Upper lobe of left lung (tissue), 4 donors: ENCODE data around the gene CARM1.

ENCODE experiments used
- POLR2A ChIP-seq, 4 donors: fragments of 450-650 bp; IDR thresholded peaks; one replicate each; pipeline ENCODE4 v1.5.1; 2016 to 2017; ENCODE audit warnings: antibody characterized with exemption in 4 of 4, mild to moderate bottlenecking in 2 of 4
- TF ChIP-seq, protein P1 (sequence below), 6 experiments: fragments of 450-650 bp in 4 of 6; fragments of 200-600 bp in 2 of 6; sonication (generic) in 2 of 6; IDR thresholded peaks; one replicate each; pipeline ENCODE4 v1.5.1; 2016 to 2019; ENCODE audit warnings: antibody characterized with exemption in 6 of 6

DNA sequence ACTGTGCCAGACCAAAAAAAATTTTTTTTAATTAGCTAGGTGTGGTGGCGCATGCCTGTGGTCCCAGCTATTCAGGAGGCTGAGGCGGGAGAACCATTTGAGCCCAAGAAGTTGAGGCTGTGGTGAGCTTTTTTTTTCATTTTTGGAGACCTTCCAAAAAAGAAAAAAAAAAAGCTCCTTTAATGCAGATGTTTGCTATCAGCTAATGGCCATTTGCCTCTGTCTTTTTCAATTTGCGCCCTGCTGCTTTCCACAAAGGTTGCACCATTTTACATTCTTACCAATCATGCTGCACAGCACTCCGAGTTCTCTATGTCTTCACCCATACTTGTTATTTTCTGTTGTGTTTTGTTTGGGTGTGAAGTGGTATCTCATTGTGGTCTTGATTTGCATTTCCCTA, 73.9 kb downstream of the CARM1 start:
- TF ChIP-seq, protein P1, sequence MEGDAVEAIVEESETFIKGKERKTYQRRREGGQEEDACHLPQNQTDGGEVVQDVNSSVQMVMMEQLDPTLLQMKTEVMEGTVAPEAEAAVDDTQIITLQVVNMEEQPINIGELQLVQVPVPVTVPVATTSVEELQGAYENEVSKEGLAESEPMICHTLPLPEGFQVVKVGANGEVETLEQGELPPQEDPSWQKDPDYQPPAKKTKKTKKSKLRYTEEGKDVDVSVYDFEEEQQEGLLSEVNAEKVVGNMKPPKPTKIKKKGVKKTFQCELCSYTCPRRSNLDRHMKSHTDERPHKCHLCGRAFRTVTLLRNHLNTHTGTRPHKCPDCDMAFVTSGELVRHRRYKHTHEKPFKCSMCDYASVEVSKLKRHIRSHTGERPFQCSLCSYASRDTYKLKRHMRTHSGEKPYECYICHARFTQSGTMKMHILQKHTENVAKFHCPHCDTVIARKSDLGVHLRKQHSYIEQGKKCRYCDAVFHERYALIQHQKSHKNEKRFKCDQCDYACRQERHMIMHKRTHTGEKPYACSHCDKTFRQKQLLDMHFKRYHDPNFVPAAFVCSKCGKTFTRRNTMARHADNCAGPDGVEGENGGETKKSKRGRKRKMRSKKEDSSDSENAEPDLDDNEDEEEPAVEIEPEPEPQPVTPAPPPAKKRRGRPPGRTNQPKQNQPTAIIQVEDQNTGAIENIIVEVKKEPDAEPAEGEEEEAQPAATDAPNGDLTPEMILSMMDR (IDR thresholded peaks at IDR 0.05): no peak
- no peak for TF ChIP-seq POLR2A (IDR thresholded peaks at IDR 0.05)
